ENCODE measurements around the gene GYS2. TPM values are rescaled to one million over a fixed set of nuclear protein-coding genes. Genes with fewer than 3 reads are reported as not detected.

The GYS2 gene
- total RNA-seq, 1 experiment from 2014 or later = not detected

DNA sequence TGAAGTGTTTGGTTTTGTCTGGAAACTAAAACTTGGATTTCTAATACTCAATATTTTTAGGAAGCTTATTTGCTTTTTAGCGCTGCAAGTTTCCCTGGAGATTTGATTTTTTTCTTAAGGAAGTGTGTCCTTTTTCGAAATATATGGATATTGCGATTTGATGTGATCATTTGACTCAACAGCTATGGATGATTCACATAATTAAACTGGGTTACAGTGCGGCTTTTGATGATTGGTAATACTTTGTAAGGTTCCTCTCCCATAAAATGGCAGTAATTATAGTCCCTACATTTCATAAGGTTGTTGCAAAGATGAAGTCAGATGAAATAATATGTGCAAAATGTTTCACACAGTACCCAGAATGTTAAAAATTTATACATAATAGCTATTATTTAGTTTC, 39.9 kb upstream of the GYS2 start:
- BruUV-seq (replicated peaks) = no TSS peak
- Histone ChIP-seq H3K4me3 (ENCODE audit: low read depth in 2 of 2, low read length in 2 of 2) (no peak overlapping the region), H3K4me1 (ENCODE audit: control insufficient read depth, insufficient read depth, low read length) (no peaks in the 10 kb centered on the region), H3K27me3 (ENCODE audit: control insufficient read depth, insufficient read depth, low read length) (no peaks in the 10 kb centered on the region), H3K27ac (ENCODE audit: low read length) (no peak overlapping the region), H3K36me3 (ENCODE audit: control insufficient read depth, insufficient read depth, low read length) (peaks cover 51% of the 10 kb centered on the region), H3K9me3 (ENCODE audit: control insufficient read depth, insufficient read depth, low read depth, low read length) (no peaks in the 10 kb centered on the region)
- DNase-seq (ENCODE audit: low read depth, low spot score) (no peak), ATAC-seq (no peak)
- in situ Hi-C loops (cut with HindIII; ENCODE audit: low pct_unique_long_range_greater_than_20kb, low sequenced_read_pairs) = no loop called here
- intact Hi-C loops (cut with micrococcal nuclease; ENCODE audit: unreplicated experiment) = no loop called here
- ChIA-PET POLR2A (interaction anchor here (0.6 kb wide), 1 partner anchor 14 kb away, joined by 4 read pairs; no protein-coding TSS in a partner anchor), CTCF (no interaction called here)
- no peak for TF ChIP-seq TCF7L2 (IDR thresholded peaks at IDR 0.05; ENCODE audit: low read depth, low read length)
- TF ChIP-seq, protein P1, sequence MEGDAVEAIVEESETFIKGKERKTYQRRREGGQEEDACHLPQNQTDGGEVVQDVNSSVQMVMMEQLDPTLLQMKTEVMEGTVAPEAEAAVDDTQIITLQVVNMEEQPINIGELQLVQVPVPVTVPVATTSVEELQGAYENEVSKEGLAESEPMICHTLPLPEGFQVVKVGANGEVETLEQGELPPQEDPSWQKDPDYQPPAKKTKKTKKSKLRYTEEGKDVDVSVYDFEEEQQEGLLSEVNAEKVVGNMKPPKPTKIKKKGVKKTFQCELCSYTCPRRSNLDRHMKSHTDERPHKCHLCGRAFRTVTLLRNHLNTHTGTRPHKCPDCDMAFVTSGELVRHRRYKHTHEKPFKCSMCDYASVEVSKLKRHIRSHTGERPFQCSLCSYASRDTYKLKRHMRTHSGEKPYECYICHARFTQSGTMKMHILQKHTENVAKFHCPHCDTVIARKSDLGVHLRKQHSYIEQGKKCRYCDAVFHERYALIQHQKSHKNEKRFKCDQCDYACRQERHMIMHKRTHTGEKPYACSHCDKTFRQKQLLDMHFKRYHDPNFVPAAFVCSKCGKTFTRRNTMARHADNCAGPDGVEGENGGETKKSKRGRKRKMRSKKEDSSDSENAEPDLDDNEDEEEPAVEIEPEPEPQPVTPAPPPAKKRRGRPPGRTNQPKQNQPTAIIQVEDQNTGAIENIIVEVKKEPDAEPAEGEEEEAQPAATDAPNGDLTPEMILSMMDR (IDR thresholded peaks at IDR 0.05) = no peak
- TF ChIP-seq POLR2AphosphoS5 (IDR thresholded peaks at IDR 0.05; ENCODE audit: low read depth, low read length) = no peak
- TF ChIP-seq SIN3A (IDR thresholded peaks at IDR 0.05; ENCODE audit: borderline replicate concordance, insufficient read depth, low read depth, low read length) = no peak
- TF ChIP-seq, protein P2, sequence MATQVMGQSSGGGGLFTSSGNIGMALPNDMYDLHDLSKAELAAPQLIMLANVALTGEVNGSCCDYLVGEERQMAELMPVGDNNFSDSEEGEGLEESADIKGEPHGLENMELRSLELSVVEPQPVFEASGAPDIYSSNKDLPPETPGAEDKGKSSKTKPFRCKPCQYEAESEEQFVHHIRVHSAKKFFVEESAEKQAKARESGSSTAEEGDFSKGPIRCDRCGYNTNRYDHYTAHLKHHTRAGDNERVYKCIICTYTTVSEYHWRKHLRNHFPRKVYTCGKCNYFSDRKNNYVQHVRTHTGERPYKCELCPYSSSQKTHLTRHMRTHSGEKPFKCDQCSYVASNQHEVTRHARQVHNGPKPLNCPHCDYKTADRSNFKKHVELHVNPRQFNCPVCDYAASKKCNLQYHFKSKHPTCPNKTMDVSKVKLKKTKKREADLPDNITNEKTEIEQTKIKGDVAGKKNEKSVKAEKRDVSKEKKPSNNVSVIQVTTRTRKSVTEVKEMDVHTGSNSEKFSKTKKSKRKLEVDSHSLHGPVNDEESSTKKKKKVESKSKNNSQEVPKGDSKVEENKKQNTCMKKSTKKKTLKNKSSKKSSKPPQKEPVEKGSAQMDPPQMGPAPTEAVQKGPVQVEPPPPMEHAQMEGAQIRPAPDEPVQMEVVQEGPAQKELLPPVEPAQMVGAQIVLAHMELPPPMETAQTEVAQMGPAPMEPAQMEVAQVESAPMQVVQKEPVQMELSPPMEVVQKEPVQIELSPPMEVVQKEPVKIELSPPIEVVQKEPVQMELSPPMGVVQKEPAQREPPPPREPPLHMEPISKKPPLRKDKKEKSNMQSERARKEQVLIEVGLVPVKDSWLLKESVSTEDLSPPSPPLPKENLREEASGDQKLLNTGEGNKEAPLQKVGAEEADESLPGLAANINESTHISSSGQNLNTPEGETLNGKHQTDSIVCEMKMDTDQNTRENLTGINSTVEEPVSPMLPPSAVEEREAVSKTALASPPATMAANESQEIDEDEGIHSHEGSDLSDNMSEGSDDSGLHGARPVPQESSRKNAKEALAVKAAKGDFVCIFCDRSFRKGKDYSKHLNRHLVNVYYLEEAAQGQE (IDR thresholded peaks at IDR 0.05; ENCODE audit: insufficient read depth in 1 of 2, low read depth in 2 of 2, low read length in 1 of 2) = no peak

DNA sequence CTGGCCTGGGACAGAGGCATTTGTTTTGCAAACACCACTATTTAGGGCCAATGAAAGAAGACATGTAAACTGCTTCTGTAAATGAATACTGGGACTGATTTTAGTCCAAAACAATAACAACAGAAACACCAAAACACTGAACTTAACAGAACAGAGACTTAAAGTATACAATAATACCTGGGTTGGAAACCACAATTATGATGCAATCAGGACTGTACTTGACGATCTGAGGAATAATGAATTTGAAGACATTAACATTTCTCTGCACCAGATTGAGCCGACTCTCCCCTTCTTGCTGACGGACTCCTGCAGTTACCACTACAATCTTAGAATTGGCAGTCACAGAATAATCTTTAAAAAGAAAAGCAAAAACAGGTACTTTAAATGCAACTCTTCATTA, 39.1 kb upstream of the GYS2 start:
- H3K36me3 ChIP-seq (ENCODE audit: control insufficient read depth, insufficient read depth, low read length) = peaks cover 57% of the 10 kb centered on the region
- no peak for ATAC-seq
- no peak for DNase-seq (ENCODE audit: low read depth, low spot score)
- POLR2A ChIA-PET = no interaction called here
- H3K4me3 ChIP-seq (ENCODE audit: low read depth in 2 of 2, low read length in 2 of 2) = no peak overlapping the region
- CTCF ChIA-PET = no interaction called here
- H3K9me3 ChIP-seq (ENCODE audit: control insufficient read depth, insufficient read depth, low read depth, low read length) = no peaks in the 10 kb centered on the region
- intact Hi-C loops (cut with micrococcal nuclease; ENCODE audit: unreplicated experiment) = no loop called here
- H3K27me3 ChIP-seq (ENCODE audit: control insufficient read depth, insufficient read depth, low read length) = no peaks in the 10 kb centered on the region
- no TSS peak for BruUV-seq (replicated peaks)
- in situ Hi-C loops (cut with HindIII; ENCODE audit: low pct_unique_long_range_greater_than_20kb, low sequenced_read_pairs) = no loop called here
- no peaks in the 10 kb centered on the region for H3K4me1 ChIP-seq (ENCODE audit: control insufficient read depth, insufficient read depth, low read length)
- no peak for TF ChIP-seq SIN3A (IDR thresholded peaks at IDR 0.05; ENCODE audit: borderline replicate concordance, insufficient read depth, low read depth, low read length)
- TF ChIP-seq POLR2AphosphoS5 (IDR thresholded peaks at IDR 0.05; ENCODE audit: low read depth, low read length) = no peak
- TF ChIP-seq, protein P2 (IDR thresholded peaks at IDR 0.05; ENCODE audit: insufficient read depth in 1 of 2, low read depth in 2 of 2, low read length in 1 of 2) = no peak
- TF ChIP-seq TCF7L2 (IDR thresholded peaks at IDR 0.05; ENCODE audit: low read depth, low read length) = no peak
- TF ChIP-seq, protein P1 (IDR thresholded peaks at IDR 0.05) = no peak
- H3K27ac ChIP-seq (ENCODE audit: low read length) = no peak overlapping the region
